Measurements from ENCODE around the gene LIPG. TPM values are rescaled to one million over a fixed set of nuclear protein-coding genes. Genes with fewer than 3 reads are reported as not detected.

LIPG gene
- total RNA-seq, 2 experiments from 2014 or later: not detected

GRCh38 chr18:49613141-49613640 is 51.3 kb downstream of the LIPG start:
- Histone ChIP-seq H2AFZ (ENCODE audit: low read length) (no peak overlapping the region), H3K9me2 (ENCODE audit: insufficient read depth, low read length) (no peaks in the 10 kb centered on the region), H3K79me2 (ENCODE audit: insufficient read depth, low read depth, low read length) (no peaks in the 10 kb centered on the region), H4K20me1 (ENCODE audit: insufficient read depth, low read length) (no peaks in the 10 kb centered on the region), H3K4me1 (ENCODE audit: insufficient read depth, low read length, poor library complexity, severe bottlenecking) (no peaks in the 10 kb centered on the region), H3K4me3 (ENCODE audit: low read depth, low read length, poor library complexity, severe bottlenecking) (no peak overlapping the region), H3K36me3 (ENCODE audit: insufficient read depth, low read length) (no peaks in the 10 kb centered on the region), H3K4me2 (ENCODE audit: low read length) (no peak overlapping the region), H3K27ac (ENCODE audit: low read depth, low read length, poor library complexity, severe bottlenecking) (no peak overlapping the region), H3K9me3 (ENCODE audit: low read length) (no peaks in the 10 kb centered on the region)
- ChIA-PET POLR2A (no interaction called here), CTCF (ENCODE audit: unreplicated experiment) (no interaction called here)
- BruUV-seq (replicated peaks): no TSS peak
- intact Hi-C loops (cut with micrococcal nuclease; ENCODE audit: unreplicated experiment): no loop called here
- TF ChIP-seq, protein P1, sequence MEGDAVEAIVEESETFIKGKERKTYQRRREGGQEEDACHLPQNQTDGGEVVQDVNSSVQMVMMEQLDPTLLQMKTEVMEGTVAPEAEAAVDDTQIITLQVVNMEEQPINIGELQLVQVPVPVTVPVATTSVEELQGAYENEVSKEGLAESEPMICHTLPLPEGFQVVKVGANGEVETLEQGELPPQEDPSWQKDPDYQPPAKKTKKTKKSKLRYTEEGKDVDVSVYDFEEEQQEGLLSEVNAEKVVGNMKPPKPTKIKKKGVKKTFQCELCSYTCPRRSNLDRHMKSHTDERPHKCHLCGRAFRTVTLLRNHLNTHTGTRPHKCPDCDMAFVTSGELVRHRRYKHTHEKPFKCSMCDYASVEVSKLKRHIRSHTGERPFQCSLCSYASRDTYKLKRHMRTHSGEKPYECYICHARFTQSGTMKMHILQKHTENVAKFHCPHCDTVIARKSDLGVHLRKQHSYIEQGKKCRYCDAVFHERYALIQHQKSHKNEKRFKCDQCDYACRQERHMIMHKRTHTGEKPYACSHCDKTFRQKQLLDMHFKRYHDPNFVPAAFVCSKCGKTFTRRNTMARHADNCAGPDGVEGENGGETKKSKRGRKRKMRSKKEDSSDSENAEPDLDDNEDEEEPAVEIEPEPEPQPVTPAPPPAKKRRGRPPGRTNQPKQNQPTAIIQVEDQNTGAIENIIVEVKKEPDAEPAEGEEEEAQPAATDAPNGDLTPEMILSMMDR (conservative IDR thresholded peaks at IDR 0.05; ENCODE audit: low read length): no peak
- no peak for TF ChIP-seq EZH2phosphoT487 (IDR thresholded peaks at IDR 0.05; ENCODE audit: borderline replicate concordance, low read depth, low read length)
- no peak for DNase-seq (ENCODE audit: low spot score)

GRCh38 chr18:49613641-49614151 is 51.8 kb downstream of the LIPG start:
- Histone ChIP-seq H3K4me1 (ENCODE audit: insufficient read depth, low read length, poor library complexity, severe bottlenecking) (no peaks in the 10 kb centered on the region), H3K36me3 (ENCODE audit: insufficient read depth, low read length) (no peaks in the 10 kb centered on the region), H3K9me3 (ENCODE audit: low read length) (no peaks in the 10 kb centered on the region), H3K4me3 (ENCODE audit: low read depth, low read length, poor library complexity, severe bottlenecking) (no peak overlapping the region), H3K9me2 (ENCODE audit: insufficient read depth, low read length) (no peaks in the 10 kb centered on the region), H3K4me2 (ENCODE audit: low read length) (no peak overlapping the region), H3K27ac (ENCODE audit: low read depth, low read length, poor library complexity, severe bottlenecking) (no peak overlapping the region), H2AFZ (ENCODE audit: low read length) (no peak overlapping the region), H4K20me1 (ENCODE audit: insufficient read depth, low read length) (no peaks in the 10 kb centered on the region), H3K79me2 (ENCODE audit: insufficient read depth, low read depth, low read length) (no peaks in the 10 kb centered on the region)
- intact Hi-C loops (cut with micrococcal nuclease; ENCODE audit: unreplicated experiment): no loop called here
- TF ChIP-seq EZH2phosphoT487 (IDR thresholded peaks at IDR 0.05; ENCODE audit: borderline replicate concordance, low read depth, low read length): no peak
- TF ChIP-seq, protein P1 (conservative IDR thresholded peaks at IDR 0.05; ENCODE audit: low read length): no peak
- POLR2A ChIA-PET: no interaction called here
- BruUV-seq (replicated peaks): no TSS peak
- no peak for DNase-seq (ENCODE audit: low spot score)
- CTCF ChIA-PET (ENCODE audit: unreplicated experiment): no interaction called here

- no peaks in the 10 kb centered on the region for H3K79me2 ChIP-seq (ENCODE audit: insufficient read depth, low read depth, low read length)
- H3K9me2 ChIP-seq (ENCODE audit: insufficient read depth, low read length): no peaks in the 10 kb centered on the region
- intact Hi-C loops (cut with micrococcal nuclease; ENCODE audit: unreplicated experiment): no loop called here
- no peaks in the 10 kb centered on the region for H3K36me3 ChIP-seq (ENCODE audit: insufficient read depth, low read length)
- ChIA-PET CTCF (ENCODE audit: unreplicated experiment) (no interaction called here), POLR2A (no interaction called here)
- H3K9me3 ChIP-seq (ENCODE audit: low read length): no peaks in the 10 kb centered on the region
- H3K4me3 ChIP-seq (ENCODE audit: low read depth, low read length, poor library complexity, severe bottlenecking): no peak overlapping the region
- no peak overlapping the region for H3K4me2 ChIP-seq (ENCODE audit: low read length)
- TF ChIP-seq, protein P1 (conservative IDR thresholded peaks at IDR 0.05; ENCODE audit: low read length): no peak
- no peak for TF ChIP-seq EZH2phosphoT487 (IDR thresholded peaks at IDR 0.05; ENCODE audit: borderline replicate concordance, low read depth, low read length)
- no peak for DNase-seq (ENCODE audit: low spot score)
- H2AFZ ChIP-seq (ENCODE audit: low read length): no peak overlapping the region
- no peaks in the 10 kb centered on the region for H3K4me1 ChIP-seq (ENCODE audit: insufficient read depth, low read length, poor library complexity, severe bottlenecking)
- no peak overlapping the region for H3K27ac ChIP-seq (ENCODE audit: low read depth, low read length, poor library complexity, severe bottlenecking)
- BruUV-seq (replicated peaks): no TSS peak
- no peaks in the 10 kb centered on the region for H4K20me1 ChIP-seq (ENCODE audit: insufficient read depth, low read length)
Measured at GRCh38 chr18:49616618-49617328, 54.9 kb downstream of the LIPG start.
